ENCODE measurements around the gene INO80E. TPM values are rescaled to one million over a fixed set of nuclear protein-coding genes. Genes with fewer than 3 reads are reported as not detected.
A peak's percentile ranks its signal among the peaks of the same experiment; 100 is the strongest.
"Not testable (repeated sequence)": the region's sequence is repeated elsewhere in the genome, so short reads cannot be mapped to it uniquely, and the experiment has no call there.

The INO80E gene
- total and polyA plus RNA-seq, 12 donors: 23.2 to 80.4 (median 31.1) TPM

DNA sequence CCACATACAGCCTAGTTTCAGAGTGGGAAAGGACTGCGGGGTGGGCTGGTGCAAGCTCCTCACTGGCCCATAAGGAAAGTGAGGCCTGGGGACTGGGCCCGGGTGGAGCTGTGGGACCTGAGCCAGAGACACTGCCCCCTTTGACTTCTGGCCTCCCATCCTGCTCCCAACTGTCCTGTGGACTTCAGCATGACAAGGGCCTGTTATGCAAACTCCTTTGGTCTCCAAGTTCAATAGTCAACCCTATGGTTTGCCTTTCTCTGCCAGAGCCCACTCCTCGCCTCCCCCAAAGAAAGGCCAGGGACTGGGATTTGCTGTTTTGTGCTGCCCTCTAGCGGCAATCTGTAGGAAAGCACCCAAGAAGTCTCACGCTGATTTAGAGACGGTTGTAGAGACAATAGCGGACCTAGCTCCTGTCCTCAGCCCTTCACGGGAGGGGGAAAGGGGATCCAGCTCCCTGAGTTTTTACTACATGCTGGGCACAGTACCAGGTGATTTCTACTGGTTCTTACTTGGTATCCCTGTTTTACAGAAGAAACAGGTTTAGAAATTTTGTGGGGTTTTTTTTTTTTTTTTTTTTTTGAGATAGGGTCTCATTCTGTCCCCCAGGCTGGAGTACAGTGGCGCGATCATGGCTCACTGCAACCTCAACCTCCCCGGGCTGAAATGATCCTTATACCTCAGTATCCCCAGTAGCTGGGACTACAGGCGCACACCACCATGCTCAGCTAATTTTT lies 36.2 kb downstream of the INO80E start:
- Histone ChIP-seq H3K9me3 (no peaks in the 10 kb centered on the region), H3K36me3 (no peaks in the 10 kb centered on the region), H3K27ac (no peak overlapping the region), H3K4me1 (peaks cover 0 to 10% (median 6%) of the 10 kb centered on the region in 9 donors), H3K27me3 (peaks cover 4 to 91% (median 78%) of the 10 kb centered on the region in 7 donors), H3K4me3 (no peak overlapping the region)
- intact Hi-C loops (cut with DNase I): no loop called here
- DNase-seq (no peak), ATAC-seq (peak in 1 of 8 donors; percentile 24)
- TF ChIP-seq, protein P1, sequence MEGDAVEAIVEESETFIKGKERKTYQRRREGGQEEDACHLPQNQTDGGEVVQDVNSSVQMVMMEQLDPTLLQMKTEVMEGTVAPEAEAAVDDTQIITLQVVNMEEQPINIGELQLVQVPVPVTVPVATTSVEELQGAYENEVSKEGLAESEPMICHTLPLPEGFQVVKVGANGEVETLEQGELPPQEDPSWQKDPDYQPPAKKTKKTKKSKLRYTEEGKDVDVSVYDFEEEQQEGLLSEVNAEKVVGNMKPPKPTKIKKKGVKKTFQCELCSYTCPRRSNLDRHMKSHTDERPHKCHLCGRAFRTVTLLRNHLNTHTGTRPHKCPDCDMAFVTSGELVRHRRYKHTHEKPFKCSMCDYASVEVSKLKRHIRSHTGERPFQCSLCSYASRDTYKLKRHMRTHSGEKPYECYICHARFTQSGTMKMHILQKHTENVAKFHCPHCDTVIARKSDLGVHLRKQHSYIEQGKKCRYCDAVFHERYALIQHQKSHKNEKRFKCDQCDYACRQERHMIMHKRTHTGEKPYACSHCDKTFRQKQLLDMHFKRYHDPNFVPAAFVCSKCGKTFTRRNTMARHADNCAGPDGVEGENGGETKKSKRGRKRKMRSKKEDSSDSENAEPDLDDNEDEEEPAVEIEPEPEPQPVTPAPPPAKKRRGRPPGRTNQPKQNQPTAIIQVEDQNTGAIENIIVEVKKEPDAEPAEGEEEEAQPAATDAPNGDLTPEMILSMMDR (IDR thresholded peaks at IDR 0.05): peak in 8 of 9 donors; percentile 36 to 77 (median 60)
- 22 to 24% methylated on average over 12 of the region's 12 CpGs for WGBS, 2 donors

DNA sequence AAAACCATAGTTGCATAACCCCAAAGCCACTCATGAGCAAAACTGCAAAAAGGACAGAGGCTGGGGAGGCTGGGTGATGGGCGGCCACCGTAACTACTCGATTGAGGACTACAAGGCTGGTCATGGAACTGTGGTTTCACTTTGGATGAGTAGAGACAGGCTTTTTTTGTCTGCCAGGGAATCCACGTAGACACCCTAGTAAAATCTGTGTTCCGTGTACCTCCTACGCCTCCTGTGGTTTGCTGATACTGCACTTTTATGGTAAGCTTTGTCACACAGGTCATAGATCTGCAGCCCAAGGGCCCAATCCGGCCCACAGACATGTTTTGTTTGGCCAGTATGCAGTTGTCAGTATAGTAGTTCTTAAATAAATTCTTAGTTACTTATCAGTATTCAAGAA lies 37.2 kb downstream of the INO80E start:
- no peak for DNase-seq
- ATAC-seq: no peak
- 76 to 77% methylated on average over 7 of the region's 7 CpGs for WGBS, 2 donors
- Histone ChIP-seq H3K4me1 (peaks cover 0 to 10% (median 6%) of the 10 kb centered on the region in 9 donors), H3K36me3 (no peaks in the 10 kb centered on the region), H3K27ac (no peak overlapping the region), H3K27me3 (peaks cover 4 to 81% (median 74%) of the 10 kb centered on the region in 7 donors), H3K4me3 (no peak overlapping the region), H3K9me3 (no peaks in the 10 kb centered on the region)
- TF ChIP-seq, protein P1 (IDR thresholded peaks at IDR 0.05): no peak
- intact Hi-C loops (cut with DNase I): no loop called here

DNA sequence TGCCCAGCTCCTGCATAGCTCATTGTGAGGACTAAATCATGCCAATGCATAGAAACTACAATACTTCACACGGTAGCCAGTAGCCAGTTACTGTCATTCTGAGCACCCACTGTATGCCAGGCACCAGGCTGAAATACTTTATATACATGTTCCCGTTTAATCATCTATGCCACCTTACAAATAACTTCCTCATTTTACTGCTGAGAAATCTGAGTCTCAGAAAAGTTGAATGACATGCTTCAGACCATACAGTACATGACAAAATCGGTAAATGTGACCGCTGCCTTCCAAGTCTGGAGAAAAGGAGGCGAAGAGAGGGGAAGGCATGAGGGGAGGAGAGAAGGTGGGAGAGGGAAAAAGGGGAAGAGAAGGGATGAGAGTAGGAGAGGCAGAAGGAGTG lies 44.2 kb downstream of the INO80E start:
- 65 to 81% methylated on average over 5 of the region's 5 CpGs for WGBS, 2 donors
- intact Hi-C loops (cut with DNase I): no loop called here
- TF ChIP-seq, protein P1 (IDR thresholded peaks at IDR 0.05): no peak

DNA sequence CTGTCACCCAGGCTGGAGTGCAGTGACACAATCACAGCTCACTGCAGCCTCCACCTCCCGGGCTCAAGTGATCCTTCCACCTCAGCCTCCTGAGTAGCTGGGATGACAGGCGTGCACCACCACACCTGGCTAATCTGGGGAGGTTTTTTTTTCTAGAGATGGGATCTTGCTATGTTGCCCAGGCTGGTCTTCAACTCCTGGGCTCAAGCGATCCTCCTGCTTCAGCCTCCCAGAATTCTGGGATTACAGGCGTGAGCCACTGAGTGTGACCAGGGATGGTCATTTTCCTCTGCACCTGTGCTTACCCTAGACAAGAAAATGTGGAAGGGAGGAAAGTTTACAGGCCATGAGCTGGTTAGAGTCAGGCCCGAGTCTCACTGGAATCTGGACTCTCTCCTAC lies 44.6 kb downstream of the INO80E start:
- intact Hi-C loops (cut with DNase I): not testable (repeated sequence)

More for the DNA sequence above, 44.2 kb downstream of the INO80E start:
- peaks cover 0 to 15% (median 8%) of the 10 kb centered on the region in 7 donors for H3K27me3 ChIP-seq
- H3K36me3 ChIP-seq: no peaks in the 10 kb centered on the region
- H3K27ac ChIP-seq: no peak overlapping the region
- no peaks in the 10 kb centered on the region for H3K9me3 ChIP-seq
- H3K4me3 ChIP-seq: no peak overlapping the region
- no peak for ATAC-seq
- no peak for DNase-seq
- H3K4me1 ChIP-seq: no peaks in the 10 kb centered on the region

DNA sequence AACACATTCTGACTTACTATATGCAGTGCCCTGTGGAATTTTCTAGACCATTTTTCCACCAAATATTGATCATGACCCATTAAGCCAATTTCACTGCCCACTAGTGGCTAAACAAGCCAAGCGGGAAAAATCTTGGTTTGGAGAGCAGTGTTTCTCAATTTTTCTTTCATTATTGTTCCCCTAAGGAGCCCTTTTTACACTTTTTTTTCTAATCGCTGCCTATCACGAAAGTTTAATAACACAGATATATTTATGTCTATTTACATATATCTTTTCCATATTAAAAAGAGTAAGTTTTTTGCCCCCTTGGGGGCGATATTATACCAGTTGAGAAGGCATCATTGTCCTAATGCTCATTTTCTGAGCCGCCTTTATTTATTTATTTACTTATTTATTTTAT lies 45.8 kb downstream of the INO80E start:
- no peaks in the 10 kb centered on the region for H3K9me3 ChIP-seq
- DNase-seq: no peak
- H3K4me3 ChIP-seq: no peak overlapping the region
- H3K4me1 ChIP-seq: no peaks in the 10 kb centered on the region
- no peaks in the 10 kb centered on the region for H3K36me3 ChIP-seq
- WGBS, 2 donors: 23 to 33% methylated on average over 5 of the region's 5 CpGs
- H3K27ac ChIP-seq: no peak overlapping the region
- H3K27me3 ChIP-seq: peaks cover 0 to 8% (median 0%) of the 10 kb centered on the region in 7 donors
- intact Hi-C loops (cut with DNase I): no loop called here
- peak in 1 of 8 donors; percentile 33 for ATAC-seq
- TF ChIP-seq, protein P1 (IDR thresholded peaks at IDR 0.05): peak; percentile 29 to 62 (median 50)

More for the DNA sequence above, 44.6 kb downstream of the INO80E start:
- not testable (repeated sequence) for ATAC-seq, H3K27ac ChIP-seq, H3K36me3 ChIP-seq, DNase-seq, H3K9me3 ChIP-seq, H3K4me3 ChIP-seq, H3K4me1 ChIP-seq
- H3K27me3 ChIP-seq: peaks cover 0 to 12% (median 6%) of the 10 kb centered on the region in 7 donors
- 81 to 84% methylated on average over 5 of the region's 5 CpGs for WGBS, 2 donors
